Liver (tissue), 9 donors: ENCODE data around the gene CAMSAP1. TPM values are rescaled to one million over a fixed set of nuclear protein-coding genes. Genes with fewer than 3 reads are reported as not detected.

Experiments used
- DNase-seq: peaks from one replicate; pipeline ENCODE4 v3.0.0-alpha.2; 2017; ENCODE audit warnings: low spot score
- H3K27ac ChIP-seq, 2 donors: one replicate each; pipeline ENCODE4 v1.7.0; 2013; ENCODE audit warnings: inconsistent platforms in 2 of 2, low read length in 2 of 2, control low read depth in 1 of 2, low read depth in 1 of 2, mild to moderate bottlenecking in 1 of 2
- H3K27me3 ChIP-seq, 4 donors: one replicate each; pipeline versions ENCODE4 v1.6.1 to v1.7.0; 2013; ENCODE audit warnings: low read length in 3 of 4, inconsistent platforms in 1 of 4, mild to moderate bottlenecking in 1 of 4, moderate library complexity in 1 of 4; ENCODE audit not compliant: control insufficient read depth in 4 of 4, insufficient read depth in 4 of 4
- H3K36me3 ChIP-seq, 4 donors: one replicate each; pipeline versions ENCODE4 v1.6.1 to v1.7.0; 2013; ENCODE audit warnings: low read length in 3 of 4, mild to moderate bottlenecking in 3 of 4, low read depth in 1 of 4, moderate library complexity in 1 of 4; ENCODE audit not compliant: control insufficient read depth in 4 of 4, insufficient read depth in 3 of 4
- H3K4me1 ChIP-seq, 4 donors: one replicate each; pipeline versions ENCODE4 v1.6.1 to v1.7.0; 2013; ENCODE audit warnings: low read length in 3 of 4, mild to moderate bottlenecking in 3 of 4, moderate library complexity in 1 of 4; ENCODE audit not compliant: control insufficient read depth in 4 of 4, insufficient read depth in 4 of 4
- H3K4me3 ChIP-seq, 3 donors: one replicate each; pipeline versions ENCODE4 v1.6.1 to v1.7.0; 2013; ENCODE audit warnings: low read length in 3 of 3, control low read depth in 1 of 3, low read depth in 1 of 3, mild to moderate bottlenecking in 1 of 3
- H3K9ac ChIP-seq, 2 donors: one replicate each; pipeline ENCODE4 v1.7.0; 2013; ENCODE audit warnings: low read length in 2 of 2, mild to moderate bottlenecking in 2 of 2, moderate library complexity in 2 of 2, control low read depth in 1 of 2, low read depth in 1 of 2
- H3K9me3 ChIP-seq, 4 donors: one replicate each; pipeline versions ENCODE4 v1.6.1 to v1.7.0; 2013; ENCODE audit warnings: low read length in 3 of 4; ENCODE audit not compliant: control insufficient read depth in 4 of 4
- EGR1 ChIP-seq, 2 donors: IDR thresholded peaks; 2 replicates each; pipeline ENCODE4 v1.6.1; 2016 to 2018; ENCODE audit warnings: antibody characterized with exemption in 2 of 2, low read depth in 2 of 2
- FOXA1 ChIP-seq: IDR thresholded peaks from 2 replicates; pipeline ENCODE4 v1.6.1; 2016; ENCODE audit warnings: antibody characterized with exemption
- FOXA2 ChIP-seq: IDR thresholded peaks from 2 replicates; pipeline ENCODE4 v1.6.1; 2016; ENCODE audit warnings: antibody characterized with exemption
- GABPA ChIP-seq, 2 donors: IDR thresholded peaks in 1 of 2; conservative IDR thresholded peaks in 1 of 2; 2 replicates each; pipeline ENCODE4 v1.6.1; 2016; ENCODE audit warnings: antibody characterized with exemption in 2 of 2, mild to moderate bottlenecking in 1 of 2, moderate library complexity in 1 of 2
- HNF4A ChIP-seq, 2 donors: conservative IDR thresholded peaks; 2 replicates each; pipeline ENCODE4 v1.6.1; 2016; ENCODE audit warnings: antibody characterized with exemption in 2 of 2, mild to moderate bottlenecking in 2 of 2
- HNF4G ChIP-seq: IDR thresholded peaks from 2 replicates; pipeline ENCODE4 v1.6.1; 2016; ENCODE audit warnings: antibody characterized with exemption
- JUND ChIP-seq, 2 donors: IDR thresholded peaks; 2 replicates each; pipeline ENCODE4 v1.6.1; 2016; ENCODE audit warnings: antibody characterized with exemption in 2 of 2
- NR2F2 ChIP-seq: IDR thresholded peaks from 2 replicates; pipeline ENCODE4 v1.6.1; 2016; ENCODE audit warnings: antibody characterized with exemption
- RAD21 ChIP-seq, 2 donors: IDR thresholded peaks; 2 replicates each; pipeline ENCODE4 v1.6.1; 2016; ENCODE audit warnings: antibody characterized with exemption in 2 of 2, mild to moderate bottlenecking in 2 of 2
- RXRA ChIP-seq, 2 donors: IDR thresholded peaks; 2 replicates each; pipeline ENCODE4 v1.6.1; 2017 to 2018; ENCODE audit warnings: antibody characterized with exemption in 2 of 2, mild to moderate bottlenecking in 1 of 2
- SP1 ChIP-seq: IDR thresholded peaks from 2 replicates; pipeline ENCODE4 v1.6.1; 2018; ENCODE audit warnings: antibody characterized with exemption, mild to moderate bottlenecking
- TAF1 ChIP-seq: conservative IDR thresholded peaks from 2 replicates; pipeline ENCODE4 v1.6.1; 2016; ENCODE audit warnings: antibody characterized with exemption, mild to moderate bottlenecking
- YY1 ChIP-seq: IDR thresholded peaks from 2 replicates; pipeline ENCODE4 v1.6.1; 2016; ENCODE audit warnings: antibody characterized with exemption, mild to moderate bottlenecking
- WGBS: extraction: QIAGEN DNeasy Blood & Tissue Kit; methylation state at CpG from one replicate; pipeline ENCODE4 v1.1.7; 2013; 5-methylcytosine and 5-hydroxymethylcytosine counted together
- polyA plus RNA-seq, 2 donors: library from polyadenylated mRNA; stranded (reverse) in 1 of 2; unstranded in 1 of 2; fragments of 200-250 nt in 1 of 2; fragments of >200 nt in 1 of 2; fragmentation: Nextera tagmentation in 1 of 2; extraction: Ambion mirVana in 1 of 2; gene quantifications; one replicate each; pipeline versions ENCODE4 v1.2.1 to v1.2.3, GENCODE V29; 2013 to 2015
- total RNA-seq, 2 donors: library from RNA; depleted of rRNA; stranded (reverse); fragments of >200 nt; gene quantifications; one replicate each; pipeline ENCODE4 v1.2.3, GENCODE V29; 2014
- TF ChIP-seq, protein P1 (sequence below): IDR thresholded peaks from 2 replicates; pipeline ENCODE4 v1.6.1; 2016; ENCODE audit warnings: antibody characterized with exemption
- TF ChIP-seq, protein P2 (sequence below): IDR thresholded peaks from 2 replicates; pipeline ENCODE4 v1.6.1; 2016; ENCODE audit warnings: antibody characterized with exemption
- TF ChIP-seq, protein P3 (sequence below): fragments of 150-350 bp; IDR thresholded peaks from 2 replicates; pipeline ENCODE4 v1.5.1; 2017; ENCODE audit warnings: improper control_type of control experiment, low read depth, low read length; ENCODE audit not compliant: missing input control
- TF ChIP-seq, protein P4 (sequence below): IDR thresholded peaks from 2 replicates; pipeline ENCODE4 v1.6.1; 2016; ENCODE audit warnings: antibody characterized with exemption, mild to moderate bottlenecking
- TF ChIP-seq, protein P5 (sequence below): IDR thresholded peaks from 2 replicates; pipeline ENCODE4 v1.6.1; 2016; ENCODE audit warnings: antibody characterized with exemption
- donor health status: healthy.
- donor health status: healthy.
- donor health status: healthy.
- donor health status: healthy.
- donor health status: healthy.

The CAMSAP1 gene
- total and polyA plus RNA-seq, 4 donors, result 0.97 to 6.4 (median 5.1) TPM

DNA sequence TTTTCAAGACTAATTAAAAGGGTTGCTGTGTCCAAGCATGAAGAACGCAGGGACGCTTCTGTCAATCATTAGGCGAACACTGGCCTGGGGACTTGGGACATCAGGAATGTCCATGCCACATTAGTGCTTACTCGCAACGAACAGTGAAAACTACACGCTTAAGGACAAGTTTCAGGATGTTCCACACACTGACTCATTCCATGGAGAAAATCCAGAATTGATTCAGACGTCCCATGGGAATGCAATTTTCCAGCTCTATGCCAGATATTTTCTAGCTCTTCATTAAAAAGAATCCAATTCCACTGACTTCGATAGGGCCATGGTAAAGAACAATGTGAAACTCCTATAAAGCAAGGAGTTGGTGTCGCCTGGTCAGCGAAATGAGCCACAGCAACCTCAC lies 98.2 kb downstream of the CAMSAP1 start:
- 94% methylated on average over 10 of the region's 10 CpGs for WGBS
- Histone ChIP-seq H3K9me3 (no peaks in the 10 kb centered on the region), H3K27ac (no peak overlapping the region), H3K36me3 (peaks cover 0 to 35% (median 7%) of the 10 kb centered on the region in 4 donors), H3K4me3 (no peak overlapping the region), H3K4me1 (no peaks in the 10 kb centered on the region), H3K27me3 (no peaks in the 10 kb centered on the region), H3K9ac (no peak overlapping the region)
- DNase-seq, result no peak
- TF ChIP-seq RXRA (IDR thresholded peaks at IDR 0.05), result no peak
- TF ChIP-seq FOXA1, result no peak
- no peak for TF ChIP-seq SP1
- TF ChIP-seq RAD21 (IDR thresholded peaks at IDR 0.05), result no peak
- TF ChIP-seq TAF1, result no peak
- TF ChIP-seq, protein P1, sequence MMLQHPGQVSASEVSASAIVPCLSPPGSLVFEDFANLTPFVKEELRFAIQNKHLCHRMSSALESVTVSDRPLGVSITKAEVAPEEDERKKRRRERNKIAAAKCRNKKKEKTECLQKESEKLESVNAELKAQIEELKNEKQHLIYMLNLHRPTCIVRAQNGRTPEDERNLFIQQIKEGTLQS, result no peak
- no peak for TF ChIP-seq HNF4A (conservative IDR thresholded peaks at IDR 0.05)
- TF ChIP-seq, protein P2, sequence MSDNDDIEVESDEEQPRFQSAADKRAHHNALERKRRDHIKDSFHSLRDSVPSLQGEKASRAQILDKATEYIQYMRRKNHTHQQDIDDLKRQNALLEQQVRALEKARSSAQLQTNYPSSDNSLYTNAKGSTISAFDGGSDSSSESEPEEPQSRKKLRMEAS, result no peak
- no peak for TF ChIP-seq JUND (IDR thresholded peaks at IDR 0.05)
- TF ChIP-seq, protein P3, sequence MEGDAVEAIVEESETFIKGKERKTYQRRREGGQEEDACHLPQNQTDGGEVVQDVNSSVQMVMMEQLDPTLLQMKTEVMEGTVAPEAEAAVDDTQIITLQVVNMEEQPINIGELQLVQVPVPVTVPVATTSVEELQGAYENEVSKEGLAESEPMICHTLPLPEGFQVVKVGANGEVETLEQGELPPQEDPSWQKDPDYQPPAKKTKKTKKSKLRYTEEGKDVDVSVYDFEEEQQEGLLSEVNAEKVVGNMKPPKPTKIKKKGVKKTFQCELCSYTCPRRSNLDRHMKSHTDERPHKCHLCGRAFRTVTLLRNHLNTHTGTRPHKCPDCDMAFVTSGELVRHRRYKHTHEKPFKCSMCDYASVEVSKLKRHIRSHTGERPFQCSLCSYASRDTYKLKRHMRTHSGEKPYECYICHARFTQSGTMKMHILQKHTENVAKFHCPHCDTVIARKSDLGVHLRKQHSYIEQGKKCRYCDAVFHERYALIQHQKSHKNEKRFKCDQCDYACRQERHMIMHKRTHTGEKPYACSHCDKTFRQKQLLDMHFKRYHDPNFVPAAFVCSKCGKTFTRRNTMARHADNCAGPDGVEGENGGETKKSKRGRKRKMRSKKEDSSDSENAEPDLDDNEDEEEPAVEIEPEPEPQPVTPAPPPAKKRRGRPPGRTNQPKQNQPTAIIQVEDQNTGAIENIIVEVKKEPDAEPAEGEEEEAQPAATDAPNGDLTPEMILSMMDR, result no peak
- TF ChIP-seq YY1, result no peak
- no peak for TF ChIP-seq FOXA2
- TF ChIP-seq EGR1 (IDR thresholded peaks at IDR 0.05; ENCODE audit: low read depth in 2 of 2), result no peak
- TF ChIP-seq, protein P4, sequence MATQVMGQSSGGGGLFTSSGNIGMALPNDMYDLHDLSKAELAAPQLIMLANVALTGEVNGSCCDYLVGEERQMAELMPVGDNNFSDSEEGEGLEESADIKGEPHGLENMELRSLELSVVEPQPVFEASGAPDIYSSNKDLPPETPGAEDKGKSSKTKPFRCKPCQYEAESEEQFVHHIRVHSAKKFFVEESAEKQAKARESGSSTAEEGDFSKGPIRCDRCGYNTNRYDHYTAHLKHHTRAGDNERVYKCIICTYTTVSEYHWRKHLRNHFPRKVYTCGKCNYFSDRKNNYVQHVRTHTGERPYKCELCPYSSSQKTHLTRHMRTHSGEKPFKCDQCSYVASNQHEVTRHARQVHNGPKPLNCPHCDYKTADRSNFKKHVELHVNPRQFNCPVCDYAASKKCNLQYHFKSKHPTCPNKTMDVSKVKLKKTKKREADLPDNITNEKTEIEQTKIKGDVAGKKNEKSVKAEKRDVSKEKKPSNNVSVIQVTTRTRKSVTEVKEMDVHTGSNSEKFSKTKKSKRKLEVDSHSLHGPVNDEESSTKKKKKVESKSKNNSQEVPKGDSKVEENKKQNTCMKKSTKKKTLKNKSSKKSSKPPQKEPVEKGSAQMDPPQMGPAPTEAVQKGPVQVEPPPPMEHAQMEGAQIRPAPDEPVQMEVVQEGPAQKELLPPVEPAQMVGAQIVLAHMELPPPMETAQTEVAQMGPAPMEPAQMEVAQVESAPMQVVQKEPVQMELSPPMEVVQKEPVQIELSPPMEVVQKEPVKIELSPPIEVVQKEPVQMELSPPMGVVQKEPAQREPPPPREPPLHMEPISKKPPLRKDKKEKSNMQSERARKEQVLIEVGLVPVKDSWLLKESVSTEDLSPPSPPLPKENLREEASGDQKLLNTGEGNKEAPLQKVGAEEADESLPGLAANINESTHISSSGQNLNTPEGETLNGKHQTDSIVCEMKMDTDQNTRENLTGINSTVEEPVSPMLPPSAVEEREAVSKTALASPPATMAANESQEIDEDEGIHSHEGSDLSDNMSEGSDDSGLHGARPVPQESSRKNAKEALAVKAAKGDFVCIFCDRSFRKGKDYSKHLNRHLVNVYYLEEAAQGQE, result no peak
- TF ChIP-seq GABPA (IDR thresholded peaks at IDR 0.05 in 1 of 2, conservative IDR thresholded peaks at IDR 0.05 in 1 of 2), result no peak
- no peak for TF ChIP-seq HNF4G
- no peak for TF ChIP-seq NR2F2
- TF ChIP-seq, protein P5, sequence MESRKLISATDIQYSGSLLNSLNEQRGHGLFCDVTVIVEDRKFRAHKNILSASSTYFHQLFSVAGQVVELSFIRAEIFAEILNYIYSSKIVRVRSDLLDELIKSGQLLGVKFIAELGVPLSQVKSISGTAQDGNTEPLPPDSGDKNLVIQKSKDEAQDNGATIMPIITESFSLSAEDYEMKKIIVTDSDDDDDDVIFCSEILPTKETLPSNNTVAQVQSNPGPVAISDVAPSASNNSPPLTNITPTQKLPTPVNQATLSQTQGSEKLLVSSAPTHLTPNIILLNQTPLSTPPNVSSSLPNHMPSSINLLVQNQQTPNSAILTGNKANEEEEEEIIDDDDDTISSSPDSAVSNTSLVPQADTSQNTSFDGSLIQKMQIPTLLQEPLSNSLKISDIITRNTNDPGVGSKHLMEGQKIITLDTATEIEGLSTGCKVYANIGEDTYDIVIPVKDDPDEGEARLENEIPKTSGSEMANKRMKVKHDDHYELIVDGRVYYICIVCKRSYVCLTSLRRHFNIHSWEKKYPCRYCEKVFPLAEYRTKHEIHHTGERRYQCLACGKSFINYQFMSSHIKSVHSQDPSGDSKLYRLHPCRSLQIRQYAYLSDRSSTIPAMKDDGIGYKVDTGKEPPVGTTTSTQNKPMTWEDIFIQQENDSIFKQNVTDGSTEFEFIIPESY, result no peak
